Right atrium auricular region (tissue), 2 donors: ENCODE measurements around the gene C1orf167. TPM values are rescaled to one million over a fixed set of nuclear protein-coding genes. Genes with fewer than 3 reads are reported as not detected.

ENCODE experiments used
- DNase-seq: peaks from one replicate; pipeline ENCODE4 v3.0.0-alpha.2; 2019; ENCODE audit warnings: low spot score
- H3K27ac ChIP-seq, 2 donors: fragments of 200-600 bp; sonication (generic); 1 replicate in 1 of 2; 2 replicates in 1 of 2; pipeline ENCODE4 v1.5.1; 2016 to 2019
- H3K27me3 ChIP-seq, 2 donors: fragments of 200-600 bp; sonication (generic); one replicate each; pipeline versions ENCODE4 v1.5.1 to v1.6.0; 2017 to 2019
- H3K36me3 ChIP-seq: fragments of 200-600 bp; sonication (generic); one replicate; pipeline ENCODE4 v1.5.1; 2016
- H3K4me1 ChIP-seq, 2 donors: fragments of 200-600 bp; sonication (generic); one replicate each; pipeline versions ENCODE4 v1.5.1 to v1.6.0; 2017 to 2019
- H3K4me3 ChIP-seq, 2 donors: fragments of 200-600 bp; sonication (generic); 1 replicate in 1 of 2; 2 replicates in 1 of 2; pipeline ENCODE4 v1.5.1; 2017 to 2019; ENCODE audit warnings: mild to moderate bottlenecking in 1 of 2, moderate library complexity in 1 of 2
- H3K9me3 ChIP-seq, 2 donors: fragments of 200-600 bp; sonication (generic); one replicate each; pipeline ENCODE4 v1.5.1; 2019
- total RNA-seq, 2 donors: library from RNA; depleted of rRNA; stranded (reverse); fragments of >200 nt; gene quantifications; one replicate each; pipeline ENCODE4 v1.1.0, GENCODE V29; 2016
- TF ChIP-seq, protein P1 (sequence below), 2 donors: fragments of 200-600 bp; sonication (generic); IDR thresholded peaks; one replicate each; pipeline ENCODE4 v1.5.1; 2019; ENCODE audit warnings: antibody characterized with exemption in 2 of 2

The C1orf167 gene
- total RNA-seq, 2 donors from 2014 or later: 0.85 to 1.7 TPM

DNA sequence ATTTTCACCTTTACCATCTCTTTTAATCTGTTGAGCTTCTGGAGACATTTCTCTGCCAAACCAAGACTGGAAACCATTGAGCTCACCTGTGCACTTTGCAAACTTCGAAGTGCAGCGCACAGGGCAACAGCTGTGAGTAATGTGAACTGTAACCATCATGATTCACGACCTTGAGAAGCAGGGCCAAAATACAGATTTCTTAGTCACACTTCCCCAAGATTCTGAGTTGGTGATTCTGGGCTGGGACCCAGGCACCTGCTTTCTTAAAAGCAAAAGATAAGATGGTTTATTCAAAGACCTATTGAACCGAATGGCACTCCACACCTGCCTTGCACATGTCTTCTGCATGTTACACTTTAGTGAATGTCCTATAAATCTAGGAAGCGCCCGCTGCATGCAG is 15.9 kb upstream of the C1orf167 start:
- no peak overlapping the region for H3K4me3 ChIP-seq
- H3K27ac ChIP-seq: peak overlapping the region in 1 of 2 donors; percentile 75
- no peak for DNase-seq
- TF ChIP-seq, protein P1, sequence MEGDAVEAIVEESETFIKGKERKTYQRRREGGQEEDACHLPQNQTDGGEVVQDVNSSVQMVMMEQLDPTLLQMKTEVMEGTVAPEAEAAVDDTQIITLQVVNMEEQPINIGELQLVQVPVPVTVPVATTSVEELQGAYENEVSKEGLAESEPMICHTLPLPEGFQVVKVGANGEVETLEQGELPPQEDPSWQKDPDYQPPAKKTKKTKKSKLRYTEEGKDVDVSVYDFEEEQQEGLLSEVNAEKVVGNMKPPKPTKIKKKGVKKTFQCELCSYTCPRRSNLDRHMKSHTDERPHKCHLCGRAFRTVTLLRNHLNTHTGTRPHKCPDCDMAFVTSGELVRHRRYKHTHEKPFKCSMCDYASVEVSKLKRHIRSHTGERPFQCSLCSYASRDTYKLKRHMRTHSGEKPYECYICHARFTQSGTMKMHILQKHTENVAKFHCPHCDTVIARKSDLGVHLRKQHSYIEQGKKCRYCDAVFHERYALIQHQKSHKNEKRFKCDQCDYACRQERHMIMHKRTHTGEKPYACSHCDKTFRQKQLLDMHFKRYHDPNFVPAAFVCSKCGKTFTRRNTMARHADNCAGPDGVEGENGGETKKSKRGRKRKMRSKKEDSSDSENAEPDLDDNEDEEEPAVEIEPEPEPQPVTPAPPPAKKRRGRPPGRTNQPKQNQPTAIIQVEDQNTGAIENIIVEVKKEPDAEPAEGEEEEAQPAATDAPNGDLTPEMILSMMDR (IDR thresholded peaks at IDR 0.05): no peak
- H3K27me3 ChIP-seq: no peaks in the 10 kb centered on the region
- H3K9me3 ChIP-seq: no peaks in the 10 kb centered on the region
- H3K4me1 ChIP-seq: peaks cover 0 to 22% of the 10 kb centered on the region in 2 donors
- H3K36me3 ChIP-seq: peaks cover 21% of the 10 kb centered on the region

DNA sequence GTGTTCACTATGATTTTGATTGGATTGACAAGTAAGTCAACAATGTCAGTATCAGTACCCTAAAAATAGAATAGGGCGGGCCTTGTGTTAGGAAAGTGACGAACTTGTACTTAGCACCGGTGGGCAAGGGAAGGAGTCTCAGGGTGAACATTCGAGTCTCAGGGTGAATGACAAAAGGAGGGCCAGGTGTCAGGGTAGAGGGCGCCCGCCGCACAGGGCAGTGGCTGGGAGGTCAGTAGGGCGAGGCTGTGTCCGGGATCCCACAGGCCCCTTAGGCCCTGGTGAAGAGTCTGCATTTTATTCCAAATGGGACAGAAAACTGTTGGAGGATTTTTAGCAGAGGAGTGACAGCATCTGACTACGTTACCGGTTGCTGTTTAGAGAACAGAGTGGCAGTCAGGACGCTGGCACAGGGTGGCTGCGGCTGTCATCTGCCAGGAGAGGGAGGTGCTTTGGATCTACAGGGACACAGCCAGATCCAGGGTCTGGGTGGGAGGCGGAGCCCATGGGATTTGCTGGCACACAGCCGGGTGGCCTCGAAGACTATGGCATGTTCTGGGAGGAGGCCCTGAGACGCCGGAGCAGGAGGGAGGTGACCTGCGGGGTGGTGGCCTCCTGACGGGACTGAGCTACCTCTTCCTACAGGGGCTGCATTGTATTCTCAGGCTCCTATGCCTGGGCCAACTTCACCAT is 15.1 kb upstream of the C1orf167 start:
- peaks cover 21% of the 10 kb centered on the region for H3K36me3 ChIP-seq
- H3K27ac ChIP-seq: peak overlapping the region; percentile 64 to 75
- H3K4me1 ChIP-seq: peaks cover 0 to 22% of the 10 kb centered on the region in 2 donors
- H3K27me3 ChIP-seq: no peaks in the 10 kb centered on the region
- no peak overlapping the region for H3K4me3 ChIP-seq
- TF ChIP-seq, protein P1 (IDR thresholded peaks at IDR 0.05): no peak
- no peaks in the 10 kb centered on the region for H3K9me3 ChIP-seq
- no peak for DNase-seq

DNA sequence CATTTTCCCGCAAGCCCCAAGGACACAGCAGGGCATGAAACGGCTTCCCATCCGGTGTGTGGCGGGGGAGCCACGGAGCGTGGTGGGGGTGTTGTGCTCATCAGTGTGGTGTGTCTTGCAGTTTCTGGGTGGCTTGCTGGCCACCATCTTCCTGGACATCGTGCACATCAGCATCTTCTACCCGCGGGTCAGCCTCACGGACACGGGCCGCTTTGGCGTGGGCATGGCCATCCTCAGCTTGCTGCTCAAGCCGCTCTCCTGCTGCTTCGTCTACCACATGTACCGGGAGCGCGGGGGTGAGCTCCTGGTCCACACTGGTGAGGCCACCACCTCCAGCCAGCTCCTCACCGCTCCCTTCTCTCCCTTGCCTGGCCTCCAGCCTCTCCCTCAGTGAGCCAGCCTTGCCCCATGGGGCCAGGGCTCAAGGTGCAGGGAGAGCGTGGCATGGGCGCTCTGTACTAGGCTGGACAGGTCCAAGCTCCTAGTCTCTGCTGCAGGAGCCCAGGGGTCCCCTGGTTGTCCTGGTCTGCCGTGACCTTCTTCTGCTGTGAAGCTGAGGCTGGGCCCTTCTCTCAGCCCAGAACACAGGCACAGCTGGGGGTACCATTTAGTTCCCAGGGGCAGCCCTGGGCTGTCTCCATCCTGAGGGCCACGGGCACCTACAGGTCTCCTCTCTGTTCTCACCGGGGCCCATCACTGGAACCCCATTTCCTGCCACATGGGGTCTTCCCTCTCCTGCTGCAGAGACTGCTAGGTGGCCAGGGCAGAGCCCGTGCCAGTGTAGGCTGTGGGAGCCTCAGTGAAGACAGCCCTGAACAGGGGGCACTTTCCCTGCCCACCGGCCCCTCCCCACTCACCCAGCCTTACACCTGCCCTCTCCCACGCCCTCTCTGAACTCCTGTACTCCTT is 13.4 kb upstream of the C1orf167 start:
- H3K27ac ChIP-seq: no peak overlapping the region
- DNase-seq: no peak
- TF ChIP-seq, protein P1 (IDR thresholded peaks at IDR 0.05): no peak
- peaks cover 0 to 22% of the 10 kb centered on the region in 2 donors for H3K4me1 ChIP-seq
- H3K4me3 ChIP-seq: no peak overlapping the region
- no peaks in the 10 kb centered on the region for H3K27me3 ChIP-seq
- no peaks in the 10 kb centered on the region for H3K9me3 ChIP-seq
- peaks cover 21% of the 10 kb centered on the region for H3K36me3 ChIP-seq

DNA sequence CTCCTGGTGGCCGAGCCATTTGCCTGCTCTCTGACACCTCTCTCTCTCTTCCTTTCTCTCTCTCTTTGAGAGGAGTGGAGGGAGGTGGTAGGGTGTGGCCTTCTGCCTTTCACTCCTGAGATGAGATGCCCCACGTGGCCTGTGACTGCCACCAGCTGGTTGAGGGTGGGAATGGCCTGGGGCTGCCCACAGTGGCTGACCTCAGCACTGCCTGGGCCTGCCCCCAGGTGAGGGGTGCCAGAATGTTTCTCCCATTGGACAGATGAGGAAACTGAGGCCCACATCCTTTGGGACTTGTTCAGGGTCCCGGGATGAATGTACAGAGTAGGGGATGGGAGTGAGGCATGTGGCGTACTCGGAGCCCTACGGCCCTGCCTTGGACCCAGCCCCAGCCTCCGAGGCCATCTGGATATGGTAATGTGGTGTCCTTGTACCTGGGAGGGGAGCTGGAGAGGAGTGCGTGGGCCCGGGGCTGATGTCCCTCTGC is 12.7 kb upstream of the C1orf167 start:
- Histone ChIP-seq H3K27me3 (no peaks in the 10 kb centered on the region), H3K9me3 (no peaks in the 10 kb centered on the region), H3K4me3 (no peak overlapping the region), H3K4me1 (peaks cover 0 to 22% of the 10 kb centered on the region in 2 donors), H3K36me3 (peaks cover 21% of the 10 kb centered on the region), H3K27ac (no peak overlapping the region)
- DNase-seq: no peak
- TF ChIP-seq, protein P1 (IDR thresholded peaks at IDR 0.05): peak in 1 of 2 donors; percentile 65

DNA sequence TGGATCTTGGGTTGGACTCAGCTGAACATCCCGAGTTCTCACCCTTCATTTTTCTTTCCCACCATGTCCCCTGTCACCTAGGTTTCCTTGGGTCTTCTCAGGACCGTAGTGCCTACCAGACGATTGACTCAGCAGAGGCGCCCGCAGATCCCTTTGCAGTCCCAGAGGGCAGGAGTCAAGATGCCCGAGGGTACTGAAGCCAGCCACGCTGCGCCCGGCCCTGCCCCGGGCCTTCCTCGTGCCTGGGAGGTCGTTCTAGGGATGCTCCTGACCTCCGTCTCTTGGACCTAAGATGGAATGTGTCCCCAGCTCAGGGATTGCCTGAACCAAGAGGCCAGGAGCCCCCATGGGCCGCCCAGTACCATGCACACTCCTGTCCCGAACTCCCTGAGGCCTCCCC is 12.0 kb upstream of the C1orf167 start:
- Histone ChIP-seq H3K27me3 (no peaks in the 10 kb centered on the region), H3K9me3 (no peaks in the 10 kb centered on the region), H3K36me3 (peaks cover 21% of the 10 kb centered on the region), H3K27ac (no peak overlapping the region), H3K4me3 (no peak overlapping the region), H3K4me1 (peaks cover 0 to 22% of the 10 kb centered on the region in 2 donors)
- DNase-seq: no peak
- TF ChIP-seq, protein P1 (IDR thresholded peaks at IDR 0.05): no peak
